Measurements from ENCODE around the gene FBXO4.
A peak's percentile ranks its signal among the peaks of the same experiment; 100 is the strongest.

FBXO4 gene

GRCh38 chr5:41908374-41909079, 16.6 kb upstream of the FBXO4 start:
- Histone ChIP-seq H3K36me3 (ENCODE audit: control insufficient read depth, insufficient read depth, low read length) (peaks cover 2% of the 10 kb centered on the region), H4K8ac (ENCODE audit: low read depth, low read length) (no peak overlapping the region), H3K56ac (ENCODE audit: low read length) (no peak overlapping the region), H2BK120ac (ENCODE audit: low read depth, low read length) (no peak overlapping the region), H2BK5ac (ENCODE audit: low read length) (no peak overlapping the region), H2AK5ac (ENCODE audit: low read length) (no peak overlapping the region), H3K4me1 (ENCODE audit: control insufficient read depth, low read depth, low read length) (no peaks in the 10 kb centered on the region), H3K27me3 (ENCODE audit: insufficient read depth, low read length, poor library complexity) (no peaks in the 10 kb centered on the region), H3K79me1 (ENCODE audit: low read length) (peaks cover 5% of the 10 kb centered on the region), H3K4me2 (ENCODE audit: low read length) (no peak overlapping the region), H3K79me2 (ENCODE audit: control insufficient read depth, insufficient read depth, low read length) (peaks cover 12% of the 10 kb centered on the region), H3K27ac (ENCODE audit: low read depth, low read length) (no peak overlapping the region), H3K18ac (ENCODE audit: low read length) (no peak overlapping the region), H3K4me3 (ENCODE audit: low read length) (no peak overlapping the region), H3K4ac (ENCODE audit: low read depth, low read length) (no peak overlapping the region), H3K9ac (ENCODE audit: low read length) (no peak overlapping the region), H3K23ac (ENCODE audit: low read length) (no peak overlapping the region), H2BK15ac (replicated peaks; ENCODE audit: low read depth) (no peak overlapping the region), H4K5ac (ENCODE audit: low read length) (no peak overlapping the region)
- no CpG with 5 or more reads among the region's 4 CpGs for WGBS (ENCODE audit: extremely low coverage, insufficient coverage, low lambda C conversion rate)
- no peak for DNase-seq

- Histone ChIP-seq H3K18ac (ENCODE audit: low read length) (no peak overlapping the region), H2BK5ac (ENCODE audit: low read length) (no peak overlapping the region), H2BK15ac (replicated peaks; ENCODE audit: low read depth) (no peak overlapping the region), H3K23ac (ENCODE audit: low read length) (no peak overlapping the region), H3K79me1 (ENCODE audit: low read length) (no peaks in the 10 kb centered on the region), H3K4me3 (ENCODE audit: low read length) (no peak overlapping the region), H3K4me2 (ENCODE audit: low read length) (no peak overlapping the region), H4K8ac (ENCODE audit: low read depth, low read length) (no peak overlapping the region), H3K4ac (ENCODE audit: low read depth, low read length) (no peak overlapping the region), H3K79me2 (ENCODE audit: control insufficient read depth, insufficient read depth, low read length) (no peaks in the 10 kb centered on the region), H3K36me3 (ENCODE audit: control insufficient read depth, insufficient read depth, low read length) (no peaks in the 10 kb centered on the region), H2AK5ac (ENCODE audit: low read length) (no peak overlapping the region), H2BK120ac (ENCODE audit: low read depth, low read length) (no peak overlapping the region), H4K5ac (ENCODE audit: low read length) (no peak overlapping the region), H3K4me1 (ENCODE audit: control insufficient read depth, low read depth, low read length) (no peaks in the 10 kb centered on the region), H3K27ac (ENCODE audit: low read depth, low read length) (no peak overlapping the region), H3K9ac (ENCODE audit: low read length) (no peak overlapping the region), H3K27me3 (ENCODE audit: insufficient read depth, low read length, poor library complexity) (no peaks in the 10 kb centered on the region), H3K56ac (ENCODE audit: low read length) (no peak overlapping the region)
- DNase-seq: no peak
- no CpG with 5 or more reads among the region's 2 CpGs for WGBS (ENCODE audit: extremely low coverage, insufficient coverage, low lambda C conversion rate)
Observed at GRCh38 chr5:41918105-41918504, 7.0 kb upstream of the FBXO4 start.

- Histone ChIP-seq H3K4me2 (ENCODE audit: low read length) (no peak overlapping the region), H3K27ac (ENCODE audit: low read depth, low read length) (no peak overlapping the region), H4K5ac (ENCODE audit: low read length) (no peak overlapping the region)
Observed at GRCh38 chr5:41921166-41921565, 3.9 kb upstream of the FBXO4 start.

GRCh38 chr5:41921874-41922273, 3.2 kb upstream of the FBXO4 start:
- no CpG with 5 or more reads among the region's 1 CpG for WGBS (ENCODE audit: extremely low coverage, insufficient coverage, low lambda C conversion rate)

More at GRCh38 chr5:41921166-41921565, 3.9 kb upstream of the FBXO4 start:
- no peak overlapping the region for H3K18ac ChIP-seq (ENCODE audit: low read length)
- H3K9ac ChIP-seq (ENCODE audit: low read length): no peak overlapping the region
- H3K4me1 ChIP-seq (ENCODE audit: control insufficient read depth, low read depth, low read length): peaks cover 1% of the 10 kb centered on the region
- no peak overlapping the region for H2BK15ac ChIP-seq (replicated peaks; ENCODE audit: low read depth)
- H3K23ac ChIP-seq (ENCODE audit: low read length): no peak overlapping the region
- no peaks in the 10 kb centered on the region for H3K27me3 ChIP-seq (ENCODE audit: insufficient read depth, low read length, poor library complexity)
- no peak overlapping the region for H2BK120ac ChIP-seq (ENCODE audit: low read depth, low read length)
- H3K56ac ChIP-seq (ENCODE audit: low read length): no peak overlapping the region
- no peak overlapping the region for H2BK5ac ChIP-seq (ENCODE audit: low read length)
- H3K4ac ChIP-seq (ENCODE audit: low read depth, low read length): no peak overlapping the region
- H2AK5ac ChIP-seq (ENCODE audit: low read length): no peak overlapping the region
- no peak overlapping the region for H4K8ac ChIP-seq (ENCODE audit: low read depth, low read length)
- H3K36me3 ChIP-seq (ENCODE audit: control insufficient read depth, insufficient read depth, low read length): no peaks in the 10 kb centered on the region
- WGBS (ENCODE audit: extremely low coverage, insufficient coverage, low lambda C conversion rate): no CpG with 5 or more reads among the region's 1 CpG
- no peaks in the 10 kb centered on the region for H3K79me2 ChIP-seq (ENCODE audit: control insufficient read depth, insufficient read depth, low read length)
- DNase-seq: no peak
- H3K79me1 ChIP-seq (ENCODE audit: low read length): no peaks in the 10 kb centered on the region
- no peak overlapping the region for H3K4me3 ChIP-seq (ENCODE audit: low read length)

GRCh38 chr5:41924526-41924871, 582 bp upstream of the FBXO4 start:
- Histone ChIP-seq H3K4me3 (ENCODE audit: low read length) (no peak overlapping the region), H2BK120ac (ENCODE audit: low read depth, low read length) (no peak overlapping the region), H3K4me1 (ENCODE audit: control insufficient read depth, low read depth, low read length) (peaks cover 1% of the 10 kb centered on the region), H2AK5ac (ENCODE audit: low read length) (no peak overlapping the region), H4K5ac (ENCODE audit: low read length) (no peak overlapping the region), H3K56ac (ENCODE audit: low read length) (peak overlapping the region; percentile 84), H2BK5ac (ENCODE audit: low read length) (no peak overlapping the region), H3K79me2 (ENCODE audit: control insufficient read depth, insufficient read depth, low read length) (no peaks in the 10 kb centered on the region), H3K23ac (ENCODE audit: low read length) (no peak overlapping the region), H3K27ac (ENCODE audit: low read depth, low read length) (no peak overlapping the region), H3K4me2 (ENCODE audit: low read length) (no peak overlapping the region), H2BK15ac (replicated peaks; ENCODE audit: low read depth) (no peak overlapping the region), H3K9ac (ENCODE audit: low read length) (peak overlapping the region; percentile 50), H3K36me3 (ENCODE audit: control insufficient read depth, insufficient read depth, low read length) (no peaks in the 10 kb centered on the region), H4K8ac (ENCODE audit: low read depth, low read length) (no peak overlapping the region), H3K4ac (ENCODE audit: low read depth, low read length) (no peak overlapping the region), H3K27me3 (ENCODE audit: insufficient read depth, low read length, poor library complexity) (no peaks in the 10 kb centered on the region), H3K79me1 (ENCODE audit: low read length) (no peaks in the 10 kb centered on the region), H3K18ac (ENCODE audit: low read length) (no peak overlapping the region)
- DNase-seq: no peak
- WGBS (ENCODE audit: extremely low coverage, insufficient coverage, low lambda C conversion rate): no CpG with 5 or more reads among the region's 4 CpGs

More at GRCh38 chr5:41921874-41922273, 3.2 kb upstream of the FBXO4 start:
- no peak overlapping the region for H2BK5ac ChIP-seq (ENCODE audit: low read length)
- H4K5ac ChIP-seq (ENCODE audit: low read length): no peak overlapping the region
- no peak overlapping the region for H3K9ac ChIP-seq (ENCODE audit: low read length)
- H3K56ac ChIP-seq (ENCODE audit: low read length): no peak overlapping the region
- H2BK120ac ChIP-seq (ENCODE audit: low read depth, low read length): no peak overlapping the region
- no peaks in the 10 kb centered on the region for H3K79me2 ChIP-seq (ENCODE audit: control insufficient read depth, insufficient read depth, low read length)
- H4K8ac ChIP-seq (ENCODE audit: low read depth, low read length): no peak overlapping the region
- no peak overlapping the region for H3K4ac ChIP-seq (ENCODE audit: low read depth, low read length)
- no peak overlapping the region for H2AK5ac ChIP-seq (ENCODE audit: low read length)
- no peak overlapping the region for H3K27ac ChIP-seq (ENCODE audit: low read depth, low read length)
- no peak overlapping the region for H2BK15ac ChIP-seq (replicated peaks; ENCODE audit: low read depth)
- no peak overlapping the region for H3K4me2 ChIP-seq (ENCODE audit: low read length)
- H3K4me3 ChIP-seq (ENCODE audit: low read length): no peak overlapping the region
- H3K18ac ChIP-seq (ENCODE audit: low read length): no peak overlapping the region
- DNase-seq: peak; percentile 2
- H3K27me3 ChIP-seq (ENCODE audit: insufficient read depth, low read length, poor library complexity): no peaks in the 10 kb centered on the region
- no peak overlapping the region for H3K23ac ChIP-seq (ENCODE audit: low read length)
- peaks cover 1% of the 10 kb centered on the region for H3K4me1 ChIP-seq (ENCODE audit: control insufficient read depth, low read depth, low read length)
- no peaks in the 10 kb centered on the region for H3K36me3 ChIP-seq (ENCODE audit: control insufficient read depth, insufficient read depth, low read length)
- H3K79me1 ChIP-seq (ENCODE audit: low read length): no peaks in the 10 kb centered on the region

GRCh38 chr5:41925555-41925951, 472 bp downstream of the FBXO4 start:
- Histone ChIP-seq H3K56ac (ENCODE audit: low read length) (peak overlapping the region; percentile 84), H3K4me1 (ENCODE audit: control insufficient read depth, low read depth, low read length) (peaks cover 1% of the 10 kb centered on the region), H3K4me2 (ENCODE audit: low read length) (peak overlapping the region; percentile 27), H3K27me3 (ENCODE audit: insufficient read depth, low read length, poor library complexity) (no peaks in the 10 kb centered on the region), H3K18ac (ENCODE audit: low read length) (peak overlapping the region; percentile 10), H3K79me1 (ENCODE audit: low read length) (no peaks in the 10 kb centered on the region), H3K9ac (ENCODE audit: low read length) (peak overlapping the region; percentile 50), H3K79me2 (ENCODE audit: control insufficient read depth, insufficient read depth, low read length) (no peaks in the 10 kb centered on the region), H2BK120ac (ENCODE audit: low read depth, low read length) (no peak overlapping the region), H3K23ac (ENCODE audit: low read length) (no peak overlapping the region), H2BK5ac (ENCODE audit: low read length) (no peak overlapping the region), H2AK5ac (ENCODE audit: low read length) (no peak overlapping the region), H3K27ac (ENCODE audit: low read depth, low read length) (no peak overlapping the region), H4K5ac (ENCODE audit: low read length) (no peak overlapping the region), H4K8ac (ENCODE audit: low read depth, low read length) (peak overlapping the region; percentile 96), H3K4me3 (ENCODE audit: low read length) (peak overlapping the region; percentile 41), H2BK15ac (replicated peaks; ENCODE audit: low read depth) (no peak overlapping the region), H3K36me3 (ENCODE audit: control insufficient read depth, insufficient read depth, low read length) (no peaks in the 10 kb centered on the region), H3K4ac (ENCODE audit: low read depth, low read length) (no peak overlapping the region)
- no peak for DNase-seq
- WGBS (ENCODE audit: extremely low coverage, insufficient coverage, low lambda C conversion rate): no CpG with 5 or more reads among the region's 18 CpGs
